ENCODE results near the gene FAM76A. TPM values are rescaled to one million over a fixed set of nuclear protein-coding genes. Genes with fewer than 3 reads are reported as not detected.

FAM76A gene
- total and polyA plus RNA-seq, 2 donors (not counting 1 experiment from before 2014, with no cell fraction given): 13.5 to 17.5 TPM

- Histone ChIP-seq H4K20me1 (ENCODE audit: control insufficient read depth, extremely low read depth, insufficient read depth, low read length) (no peaks in the 10 kb centered on the region), H3K27me3 (ENCODE audit: control insufficient read depth, insufficient read depth, low read length) (no peaks in the 10 kb centered on the region), H3K4me2 (ENCODE audit: extremely low read depth, insufficient read depth, low read length) (no peak overlapping the region), H3K36me3 (ENCODE audit: control insufficient read depth, insufficient read depth, low read length) (no peaks in the 10 kb centered on the region), H3K9me3 (ENCODE audit: control insufficient read depth, insufficient read depth, low read depth, low read length) (no peaks in the 10 kb centered on the region), H3K9ac (ENCODE audit: insufficient read depth, low read length) (no peak overlapping the region), H3K4me1 (ENCODE audit: control insufficient read depth, extremely low read depth, insufficient read depth, low read length) (no peaks in the 10 kb centered on the region), H3K27ac (ENCODE audit: insufficient read depth, low read length) (no peak overlapping the region), H2AFZ (ENCODE audit: low read length) (no peak overlapping the region), H3K79me2 (ENCODE audit: control insufficient read depth, insufficient read depth, low read length) (no peaks in the 10 kb centered on the region), H3K4me3 (replicated peaks in 1 of 4; ENCODE audit: control extremely low read depth in 1 of 4, insufficient read depth in 1 of 4, low read depth in 3 of 4, low read length in 4 of 4) (no peak overlapping the region)
- no peak for DNase-seq (ENCODE audit: low read depth in 2 of 2)
- TF ChIP-seq CTCF (conservative IDR thresholded peaks at IDR 0.05 in 1 of 2, IDR thresholded peaks at IDR 0.05 in 1 of 2; ENCODE audit: low read depth in 1 of 2, low read length in 2 of 2) (no peak), EZH2 (IDR thresholded peaks at IDR 0.05; ENCODE audit: low read length, missing control alignments) (no peak)
Observed at GRCh38 chr1:27705545-27705944, 20.2 kb upstream of the FAM76A start.

GRCh38 chr1:27710574-27710973 is 15.2 kb upstream of the FAM76A start:
- no peak overlapping the region for H3K27ac ChIP-seq (ENCODE audit: insufficient read depth, low read length)
- no peaks in the 10 kb centered on the region for H3K9me3 ChIP-seq (ENCODE audit: control insufficient read depth, insufficient read depth, low read depth, low read length)
- H3K9ac ChIP-seq (ENCODE audit: insufficient read depth, low read length): no peak overlapping the region
- no peak overlapping the region for H3K4me2 ChIP-seq (ENCODE audit: extremely low read depth, insufficient read depth, low read length)
- no peak overlapping the region for H2AFZ ChIP-seq (ENCODE audit: low read length)
- no peaks in the 10 kb centered on the region for H4K20me1 ChIP-seq (ENCODE audit: control insufficient read depth, extremely low read depth, insufficient read depth, low read length)
- no peaks in the 10 kb centered on the region for H3K4me1 ChIP-seq (ENCODE audit: control insufficient read depth, extremely low read depth, insufficient read depth, low read length)
- no peak overlapping the region for H3K4me3 ChIP-seq (replicated peaks in 1 of 4; ENCODE audit: control extremely low read depth in 1 of 4, insufficient read depth in 1 of 4, low read depth in 3 of 4, low read length in 4 of 4)
- no peaks in the 10 kb centered on the region for H3K36me3 ChIP-seq (ENCODE audit: control insufficient read depth, insufficient read depth, low read length)
- no peak for DNase-seq (ENCODE audit: low read depth in 2 of 2)
- H3K27me3 ChIP-seq (ENCODE audit: control insufficient read depth, insufficient read depth, low read length): peaks cover 2% of the 10 kb centered on the region
- TF ChIP-seq CTCF (conservative IDR thresholded peaks at IDR 0.05 in 1 of 2, IDR thresholded peaks at IDR 0.05 in 1 of 2; ENCODE audit: low read depth in 1 of 2, low read length in 2 of 2) (no peak), EZH2 (IDR thresholded peaks at IDR 0.05; ENCODE audit: low read length, missing control alignments) (no peak)
- no peaks in the 10 kb centered on the region for H3K79me2 ChIP-seq (ENCODE audit: control insufficient read depth, insufficient read depth, low read length)

- Histone ChIP-seq H3K4me3 (replicated peaks in 1 of 4; ENCODE audit: control extremely low read depth in 1 of 4, insufficient read depth in 1 of 4, low read depth in 3 of 4, low read length in 4 of 4) (no peak overlapping the region), H3K36me3 (ENCODE audit: control insufficient read depth, insufficient read depth, low read length) (no peaks in the 10 kb centered on the region), H3K79me2 (ENCODE audit: control insufficient read depth, insufficient read depth, low read length) (no peaks in the 10 kb centered on the region), H3K27ac (ENCODE audit: insufficient read depth, low read length) (no peak overlapping the region), H3K27me3 (ENCODE audit: control insufficient read depth, insufficient read depth, low read length) (peaks cover 12% of the 10 kb centered on the region), H4K20me1 (ENCODE audit: control insufficient read depth, extremely low read depth, insufficient read depth, low read length) (no peaks in the 10 kb centered on the region), H3K4me2 (ENCODE audit: extremely low read depth, insufficient read depth, low read length) (no peak overlapping the region), H2AFZ (ENCODE audit: low read length) (no peak overlapping the region), H3K4me1 (ENCODE audit: control insufficient read depth, extremely low read depth, insufficient read depth, low read length) (no peaks in the 10 kb centered on the region), H3K9ac (ENCODE audit: insufficient read depth, low read length) (no peak overlapping the region), H3K9me3 (ENCODE audit: control insufficient read depth, insufficient read depth, low read depth, low read length) (no peaks in the 10 kb centered on the region)
- TF ChIP-seq EZH2 (IDR thresholded peaks at IDR 0.05; ENCODE audit: low read length, missing control alignments): no peak
- no peak for TF ChIP-seq CTCF (conservative IDR thresholded peaks at IDR 0.05 in 1 of 2, IDR thresholded peaks at IDR 0.05 in 1 of 2; ENCODE audit: low read depth in 1 of 2, low read length in 2 of 2)
- no peak for DNase-seq (ENCODE audit: low read depth in 2 of 2)
Observed at GRCh38 chr1:27713139-27713725, 12.5 kb upstream of the FAM76A start.
